Inferior parietal cortex (tissue), 1 donor: ENCODE measurements around the gene PIP4P1.
"Not testable (repeated sequence)": the region's sequence is repeated elsewhere in the genome, so short reads cannot be mapped to it uniquely, and the experiment has no call there.

Experiments
- DNase-seq: peaks from one replicate; pipeline ENCODE4 v3.0.0-alpha.2; 2016; ENCODE audit errors: extremely low spot score

The PIP4P1 gene

DNA sequence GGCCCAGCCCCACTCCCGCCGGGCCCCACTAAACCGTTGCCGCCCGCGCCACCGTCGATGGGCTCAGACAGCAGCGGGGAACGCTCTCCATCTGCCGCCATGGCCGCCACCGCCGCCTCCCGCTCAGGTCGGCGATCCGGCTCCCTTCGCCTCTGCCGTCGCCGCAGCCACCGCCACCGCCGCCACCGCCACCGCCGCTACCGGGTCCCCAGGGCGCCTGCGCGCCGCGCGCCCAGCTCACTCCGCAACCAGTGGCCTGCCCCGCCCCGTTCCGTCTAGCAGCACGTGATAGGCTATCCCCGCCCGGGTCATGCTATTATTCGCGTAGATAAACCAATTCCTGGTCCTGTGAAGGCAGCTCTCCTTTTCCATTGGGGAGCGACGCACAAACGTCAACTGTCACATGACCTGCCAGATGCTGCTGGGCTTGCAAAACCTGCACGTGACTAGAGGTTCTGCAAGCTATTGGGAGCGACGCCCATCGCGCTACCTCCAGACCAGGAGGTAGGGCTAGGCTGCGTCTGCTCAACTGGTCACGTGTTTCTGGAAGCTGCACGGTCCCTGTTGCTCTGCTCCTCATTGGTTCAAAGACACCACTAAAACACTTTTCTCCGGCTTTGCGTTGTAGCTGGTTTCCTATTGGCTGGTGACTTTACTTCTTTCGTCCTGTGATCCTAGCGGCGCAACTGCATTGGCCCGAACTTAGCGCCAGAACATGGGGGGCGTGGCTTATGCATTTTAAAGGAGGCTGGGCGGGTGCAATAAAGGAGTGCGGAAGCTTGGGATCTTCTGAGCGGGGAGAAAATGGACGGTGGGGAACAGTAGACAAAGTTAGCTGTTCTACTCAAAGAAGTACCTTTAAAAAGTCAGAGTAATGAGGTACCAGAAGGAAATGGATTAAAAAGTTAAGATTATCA lies at the start of gene PIP4P1:
Gene PIP4P1 (minus strand): TSS at position 210 of the 917 bp plus-strand sequence. CDS start 109 bp downstream, at position 101.
- DNase-seq = peak; percentile 100

DNA sequence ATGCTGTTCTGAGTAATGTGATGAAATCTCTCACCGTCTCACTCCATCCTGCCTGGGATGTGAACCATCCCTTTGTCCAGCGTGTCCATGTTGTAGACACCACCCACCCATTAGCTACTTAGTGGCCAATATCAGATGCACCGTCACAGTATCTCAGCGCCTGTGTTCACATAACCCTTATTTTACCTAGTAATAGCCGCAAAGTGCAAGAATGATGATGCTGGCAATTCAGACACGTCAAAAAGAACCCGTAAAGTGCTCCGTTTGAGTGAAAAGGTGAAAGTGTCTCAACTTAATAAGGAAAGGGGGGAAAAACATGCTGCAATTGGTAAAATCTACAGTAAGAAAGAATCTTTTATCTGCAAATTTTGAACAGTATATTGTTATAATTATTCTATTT lies 47.1 kb upstream of the PIP4P1 start:
- DNase-seq = no peak

DNA sequence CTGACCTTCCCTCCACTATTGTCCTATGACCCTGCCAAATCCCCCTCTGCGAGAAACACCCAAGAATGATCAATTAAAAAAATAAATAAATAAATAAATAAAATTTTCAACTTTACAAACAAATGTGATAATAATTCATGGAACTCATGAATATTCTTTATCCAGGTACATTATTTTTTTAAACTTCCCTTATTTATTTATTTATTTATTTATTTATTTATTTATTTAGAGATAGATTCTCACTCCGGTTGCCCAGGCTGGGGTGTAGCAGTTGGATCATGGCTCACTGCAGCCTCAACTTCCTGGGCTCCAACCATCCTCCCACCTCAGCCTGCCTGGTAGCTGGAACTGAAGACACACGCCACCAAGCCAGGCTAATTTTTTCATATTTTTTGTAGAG lies 46.3 kb upstream of the PIP4P1 start:
- not testable (repeated sequence) for DNase-seq

DNA sequence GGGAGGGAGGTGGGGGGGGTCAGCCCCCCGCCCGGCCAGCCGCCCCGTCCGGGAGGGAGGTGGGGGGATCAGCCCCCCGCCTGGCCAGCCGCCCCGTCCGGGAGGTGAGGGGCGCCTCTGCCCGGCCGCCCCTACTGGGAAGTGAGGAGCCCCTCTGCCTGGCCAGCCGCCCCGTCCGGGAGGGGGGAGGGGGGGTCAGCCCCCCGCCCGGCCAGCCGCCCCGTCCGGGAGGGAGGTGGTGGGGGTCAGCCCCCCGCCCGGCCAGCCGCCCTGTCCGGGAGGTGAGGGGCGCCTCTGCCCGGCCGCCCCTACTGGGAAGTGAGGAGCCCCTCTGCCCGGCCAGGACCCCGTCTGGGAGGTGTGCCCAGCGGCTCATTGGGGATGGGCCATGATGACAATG lies 45.5 kb upstream of the PIP4P1 start:
- not testable (repeated sequence) for DNase-seq

DNA sequence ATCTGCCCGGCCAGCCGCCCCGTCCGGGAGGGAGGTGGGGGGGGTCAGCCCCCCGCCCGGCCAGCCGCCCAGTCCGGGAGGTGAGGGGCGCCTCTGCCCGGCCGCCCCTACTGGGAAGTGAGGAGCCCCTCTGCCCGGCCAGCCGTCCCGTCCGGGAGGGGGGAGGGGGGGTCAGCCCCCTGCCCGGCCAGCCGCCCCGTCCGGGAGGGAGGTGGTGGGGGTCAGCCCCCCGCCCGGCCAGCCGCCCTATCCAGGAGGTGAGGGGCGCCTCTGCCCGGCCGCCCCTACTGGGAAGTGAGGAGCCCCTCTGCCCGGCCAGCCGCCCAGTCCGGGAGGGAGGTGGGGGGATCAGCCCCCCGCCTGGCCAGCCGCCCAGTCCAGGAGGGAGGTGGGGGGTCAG lies 45.0 kb upstream of the PIP4P1 start:
- not testable (repeated sequence) for DNase-seq

DNA sequence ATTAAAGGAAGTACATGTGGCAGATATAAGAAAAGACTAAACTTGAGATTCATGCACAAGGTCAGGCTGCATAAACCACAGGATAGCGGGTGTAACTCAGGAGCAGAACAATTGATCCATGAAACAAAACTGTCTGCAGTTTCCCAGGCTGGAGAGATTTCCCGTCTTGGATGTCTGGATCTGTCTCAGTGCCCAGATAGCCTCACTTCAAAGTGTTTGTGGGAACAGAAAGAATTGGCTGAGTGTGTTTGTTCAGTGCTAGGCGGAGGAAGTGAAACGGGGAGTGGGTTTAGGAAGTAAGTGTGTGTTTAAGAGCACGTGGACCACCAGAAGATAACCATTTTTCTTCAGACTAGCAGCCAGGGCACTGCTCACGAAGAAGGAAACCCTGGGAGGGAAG lies 42.7 kb upstream of the PIP4P1 start:
- no peak for DNase-seq

DNA sequence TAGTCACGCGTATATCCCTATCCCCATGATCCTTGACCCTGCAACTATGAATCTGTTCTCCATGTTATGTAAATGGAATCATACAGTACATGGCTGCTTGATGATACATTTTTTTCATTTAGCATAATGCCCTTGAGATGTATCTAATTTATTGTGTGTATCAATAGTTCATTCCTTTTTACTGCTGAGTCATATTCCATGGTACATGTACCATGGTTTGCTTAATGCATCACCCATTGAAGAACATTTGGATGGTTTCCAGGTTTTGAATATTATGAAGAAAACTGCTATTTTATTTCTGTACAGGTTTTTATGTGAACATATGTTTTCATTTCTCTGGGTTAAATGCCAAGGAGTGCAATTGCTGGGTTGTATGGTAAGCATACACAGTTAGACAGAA lies 40.1 kb upstream of the PIP4P1 start:
- DNase-seq = no peak

DNA sequence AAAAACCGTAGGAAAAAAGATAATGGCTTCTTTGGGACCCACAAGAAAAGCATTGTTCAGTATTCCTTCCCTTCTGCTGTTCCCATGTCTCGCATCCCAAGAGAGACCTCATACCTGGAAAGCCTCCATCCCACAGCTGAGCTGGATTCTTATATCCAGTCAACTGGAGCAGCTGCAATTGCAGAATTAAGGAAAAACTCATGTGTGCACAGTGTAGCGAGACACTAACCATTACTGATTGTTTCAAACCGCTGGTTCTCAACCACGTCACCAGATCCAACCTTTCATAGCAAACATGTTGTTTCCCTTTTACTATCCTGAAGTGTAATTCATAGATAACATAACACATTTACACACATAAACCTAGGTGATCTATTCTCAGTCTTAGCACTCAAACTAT lies 38.6 kb upstream of the PIP4P1 start:
- DNase-seq = no peak

DNA sequence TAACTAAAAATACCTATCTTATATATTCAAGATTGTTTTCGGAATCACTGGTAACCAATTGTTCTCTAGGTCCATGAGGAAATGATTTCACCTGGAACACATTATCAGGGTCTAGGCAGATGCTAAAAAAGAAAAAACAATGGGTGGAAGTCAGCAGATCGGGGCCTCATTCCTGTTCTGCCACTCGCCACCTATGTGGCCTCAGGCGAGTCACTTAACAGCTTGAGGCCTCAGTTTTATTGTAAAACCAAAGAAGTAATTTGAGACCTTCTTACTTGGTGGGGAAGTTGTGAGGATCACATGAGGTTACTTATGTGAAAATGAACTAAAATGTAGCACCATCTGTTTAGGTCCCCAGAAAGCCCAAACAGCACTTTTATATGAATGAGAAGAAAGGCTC lies 37.9 kb upstream of the PIP4P1 start:
- no peak for DNase-seq

DNA sequence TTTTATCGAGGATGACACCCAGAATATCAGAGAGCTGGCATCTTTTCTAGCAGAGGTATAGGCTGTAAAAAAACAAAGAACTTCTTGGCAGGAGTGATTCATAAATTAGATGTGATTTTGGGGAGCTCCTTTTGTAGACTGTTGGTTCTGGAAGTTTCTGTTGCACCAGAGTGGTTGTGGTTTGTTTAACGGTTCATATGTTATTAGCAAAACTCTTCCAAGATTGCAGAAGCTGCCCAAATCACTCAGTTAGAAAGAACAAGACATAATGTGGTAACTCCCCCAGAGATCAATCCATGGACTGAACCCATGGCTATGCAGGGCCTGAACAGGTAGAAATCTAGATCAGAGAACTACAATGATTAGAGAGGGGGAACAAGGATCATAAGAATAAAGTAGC lies 37.4 kb upstream of the PIP4P1 start:
- DNase-seq = no peak

DNA sequence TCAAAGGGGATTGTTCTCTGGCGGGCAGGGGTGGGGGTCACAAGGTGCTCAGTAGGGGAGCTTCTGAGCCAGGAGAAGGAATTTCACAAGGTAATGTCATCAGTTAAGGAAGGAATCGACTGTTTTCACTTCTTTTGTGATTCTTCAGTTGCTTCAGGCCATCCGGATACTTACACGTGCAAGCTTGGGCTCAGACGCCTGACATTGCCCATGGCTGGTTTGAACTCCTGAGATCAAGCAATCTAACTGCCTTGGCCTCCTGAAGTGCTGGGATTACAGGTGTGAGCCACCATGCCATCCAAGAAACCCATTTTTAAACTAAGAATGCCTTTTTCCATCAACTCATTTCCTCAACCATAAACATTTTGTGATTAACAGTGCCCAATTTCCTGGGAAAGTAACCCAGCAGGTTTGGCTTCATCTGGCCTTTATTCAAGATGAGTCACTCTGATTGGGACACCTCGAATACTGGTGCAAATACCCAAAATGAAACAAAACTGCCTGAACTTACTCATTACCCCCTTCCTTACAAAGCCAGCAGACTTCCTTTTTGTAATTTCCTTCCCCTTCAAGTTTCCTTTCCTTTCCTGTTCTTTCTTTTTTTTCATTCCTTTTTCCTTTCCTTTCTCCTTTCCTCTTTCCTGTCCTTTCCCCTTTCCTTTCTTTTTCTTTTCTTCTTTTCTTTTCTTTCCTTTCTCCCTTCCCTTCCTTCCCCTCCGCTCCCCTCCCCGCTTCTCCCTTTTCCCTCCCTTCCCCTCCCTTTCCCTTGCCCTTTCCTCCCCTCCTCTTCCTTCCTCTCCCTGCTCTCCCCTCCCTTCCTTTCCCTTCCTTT lies 33.9 kb upstream of the PIP4P1 start:
- DNase-seq = no peak

DNA sequence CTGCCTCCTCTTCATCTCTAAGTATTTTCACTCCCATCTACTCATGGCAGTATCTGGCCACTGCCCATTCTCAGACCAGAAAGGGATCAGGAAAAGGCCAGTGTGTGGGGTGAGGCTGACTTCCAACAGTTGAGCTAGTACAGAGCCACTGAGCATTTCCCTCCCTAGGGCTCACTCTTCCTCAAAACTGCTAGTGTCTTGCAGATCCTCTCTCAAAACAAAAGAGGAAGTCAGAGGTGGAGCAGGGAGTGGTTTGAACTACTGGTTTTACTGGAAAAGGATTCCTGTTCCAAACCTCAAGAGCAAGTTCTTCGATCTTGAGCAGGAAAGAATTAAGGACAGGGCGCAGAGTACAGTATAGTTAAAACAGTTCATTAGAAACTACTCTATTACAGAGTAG lies 32.4 kb upstream of the PIP4P1 start:
- no peak for DNase-seq

DNA sequence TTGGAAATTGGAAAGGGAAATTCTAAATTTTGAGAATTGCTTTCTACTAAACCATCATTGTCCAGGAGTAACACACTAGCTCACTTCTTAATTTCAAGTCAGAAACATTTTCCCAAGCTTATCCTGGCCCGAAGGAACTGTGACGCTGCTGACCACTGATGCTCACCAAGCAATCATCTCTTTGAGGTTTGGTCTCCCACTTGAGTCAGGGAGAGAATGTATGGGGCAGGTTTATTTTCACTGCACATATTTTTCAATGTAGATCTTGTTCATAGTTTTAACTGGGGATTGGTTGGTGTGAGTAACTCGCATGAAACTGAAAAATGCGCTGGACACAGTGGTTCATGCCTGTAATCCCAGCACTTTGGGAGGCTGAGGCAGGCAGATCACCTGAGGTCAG lies 31.3 kb upstream of the PIP4P1 start:
- no peak for DNase-seq

DNA sequence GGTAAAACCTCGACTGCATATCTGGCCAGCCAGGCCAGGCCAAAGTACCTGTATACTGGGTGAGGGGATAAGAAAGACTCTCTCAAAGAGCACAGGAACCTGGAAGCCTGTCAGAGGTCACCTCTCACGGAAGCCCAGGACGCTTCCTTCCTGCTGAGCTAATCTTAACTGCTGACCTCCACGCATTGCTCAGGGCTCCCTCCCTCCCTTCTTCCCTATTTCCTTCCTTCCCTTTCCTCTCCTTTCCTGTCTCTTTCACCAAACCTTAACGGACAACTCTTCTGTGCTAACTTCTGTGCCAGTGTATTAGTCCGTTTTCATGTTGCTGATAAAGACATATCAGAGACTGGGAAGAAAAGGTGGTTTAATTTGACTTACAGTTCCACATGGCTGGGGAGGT lies 29.3 kb upstream of the PIP4P1 start:
- no peak for DNase-seq

DNA sequence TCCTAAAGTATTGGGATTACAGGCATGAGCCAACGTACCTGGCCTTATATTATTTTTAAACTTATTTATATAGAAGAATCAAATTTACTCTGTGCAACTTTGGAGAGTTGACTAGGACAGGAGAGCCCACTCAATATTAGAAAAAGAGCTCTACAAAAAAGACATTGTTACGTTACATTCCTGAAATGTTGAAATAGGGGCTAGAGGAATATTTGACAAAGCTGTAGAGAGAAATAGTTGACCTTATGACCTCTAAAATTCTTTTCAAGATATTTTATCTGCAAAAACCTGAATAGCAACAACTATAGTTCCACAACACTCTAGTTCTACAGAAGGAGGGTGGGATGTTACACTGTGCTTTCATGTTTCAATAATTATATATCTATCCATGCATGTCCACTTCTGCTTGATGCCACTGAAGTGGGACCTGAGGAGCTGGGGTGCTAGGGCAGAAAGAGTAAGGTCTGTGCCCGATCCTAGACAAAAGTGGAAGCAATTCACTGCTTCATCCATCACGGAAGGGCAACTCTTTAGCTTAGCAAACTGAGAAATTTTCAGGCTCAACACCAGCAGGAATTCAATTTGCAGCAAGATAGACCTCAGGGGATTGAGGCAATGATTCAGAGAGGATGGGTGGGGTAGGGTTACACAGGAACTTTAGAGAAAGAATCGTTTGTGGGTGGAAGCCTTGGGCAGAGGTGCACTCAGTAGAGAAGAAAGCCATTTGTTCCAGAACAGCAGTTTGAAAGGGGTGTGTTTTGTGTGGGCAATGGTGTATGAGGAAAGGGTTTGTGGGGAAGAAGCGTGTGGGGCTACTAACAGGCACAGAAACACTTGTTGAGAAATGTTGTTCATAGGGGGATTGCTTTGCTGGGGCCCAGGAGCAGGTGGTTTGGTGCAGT lies 28.1 kb upstream of the PIP4P1 start:
- DNase-seq = no peak

DNA sequence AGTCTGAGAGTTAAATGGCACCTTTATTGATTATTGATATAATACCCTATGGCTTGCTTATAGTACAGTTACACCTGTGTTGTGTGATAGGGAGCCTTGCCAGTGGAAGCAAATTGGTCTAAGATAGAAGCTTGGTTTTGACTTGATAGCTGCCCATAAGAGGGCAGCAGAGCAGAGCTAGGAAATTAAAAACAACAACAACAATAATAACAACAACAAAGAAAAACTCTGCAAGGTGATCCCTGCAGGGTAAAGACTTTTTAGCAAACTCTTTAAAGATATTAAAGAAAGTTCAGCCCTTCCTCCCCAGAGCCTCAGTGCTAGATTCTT lies 26.1 kb upstream of the PIP4P1 start:
- DNase-seq = no peak

DNA sequence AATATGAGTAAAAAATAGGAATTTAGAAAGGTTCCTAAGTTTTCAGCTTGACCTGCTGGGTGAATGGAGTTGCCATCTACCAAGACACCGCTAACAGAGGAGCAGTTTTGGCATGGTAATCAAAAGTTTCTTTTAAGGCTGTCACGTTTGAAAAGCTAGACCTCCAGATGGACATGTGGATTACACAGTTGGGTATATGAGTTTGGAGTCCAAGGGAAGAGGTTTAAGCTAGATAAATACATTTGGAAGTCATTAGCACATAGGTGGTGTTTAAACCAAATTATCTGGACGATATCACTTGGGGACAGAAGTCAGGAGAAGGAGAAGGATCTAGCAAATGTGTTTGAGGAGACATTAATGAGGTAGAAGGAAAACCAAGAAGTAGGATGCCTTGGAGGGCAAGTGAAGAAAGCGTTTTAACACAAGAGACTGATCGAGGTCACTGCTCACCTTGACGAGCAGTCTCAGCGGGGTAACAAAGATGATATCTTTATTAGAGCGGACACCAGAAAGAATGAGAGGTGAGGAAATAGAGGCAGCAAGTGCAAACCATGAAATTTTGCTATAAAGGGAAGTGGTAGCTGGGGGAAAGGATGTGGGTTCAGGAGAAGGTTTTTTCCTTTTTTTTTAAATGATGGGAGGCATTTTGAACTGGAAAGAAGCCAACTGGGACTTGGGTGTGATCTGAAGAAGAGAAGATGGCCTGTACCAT lies 25.6 kb upstream of the PIP4P1 start:
- DNase-seq = no peak

DNA sequence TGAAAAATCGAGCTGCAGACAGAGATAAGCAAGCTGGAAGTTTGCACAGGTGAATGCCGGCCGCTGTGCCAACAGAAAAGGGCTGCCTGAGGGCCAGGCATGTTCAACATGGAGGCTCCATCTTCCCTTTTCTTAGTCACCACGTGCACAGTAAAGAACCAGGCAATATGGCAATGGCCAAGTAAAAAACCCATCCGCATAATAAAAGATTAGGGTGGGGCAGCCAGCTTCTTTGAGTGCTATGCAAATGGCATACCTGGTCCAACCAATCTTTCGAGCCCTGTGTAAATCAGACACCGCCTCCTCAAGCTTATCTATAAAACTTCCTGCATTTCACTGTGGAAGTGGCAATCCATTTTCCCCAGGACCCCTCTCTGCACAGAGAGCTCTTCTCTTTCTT lies 24.7 kb upstream of the PIP4P1 start:
- no peak for DNase-seq

DNA sequence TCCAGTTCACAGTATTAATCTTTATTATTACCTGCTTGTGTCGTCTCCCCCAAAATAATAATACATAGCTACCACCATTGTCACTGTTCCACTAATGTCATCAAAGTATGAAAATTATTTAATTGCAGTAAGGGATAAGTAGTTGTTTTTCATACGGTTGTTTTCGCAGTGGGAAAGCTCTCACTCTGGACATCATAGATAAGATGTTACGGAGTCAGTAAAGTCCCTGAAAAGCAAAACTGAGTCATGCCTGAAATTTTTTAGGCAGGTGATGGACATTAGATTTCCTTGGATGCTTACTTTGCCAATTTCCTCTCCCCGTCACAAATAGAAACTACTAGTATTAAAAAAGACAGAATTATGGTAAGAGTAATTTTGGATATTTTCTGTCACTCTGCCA lies 21.1 kb upstream of the PIP4P1 start:
- no peak for DNase-seq

DNA sequence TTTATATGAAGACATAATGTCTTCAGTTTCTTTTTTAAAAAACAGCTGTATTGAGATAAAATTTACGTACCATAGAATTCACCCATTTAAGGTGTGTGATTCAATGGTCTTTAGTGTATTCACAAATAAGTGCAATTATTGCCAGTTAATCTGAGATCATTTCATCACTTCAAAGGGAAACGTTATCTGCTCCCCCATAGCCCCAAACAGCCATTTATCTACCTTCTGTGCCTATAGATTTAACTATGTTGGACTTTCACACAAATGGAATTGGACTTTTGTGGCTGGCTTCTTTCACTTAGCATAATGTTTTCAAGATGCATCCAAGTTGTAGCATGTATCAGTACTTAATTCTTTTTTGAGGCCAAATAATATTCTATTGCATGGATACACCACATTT lies 17.7 kb upstream of the PIP4P1 start:
- no peak for DNase-seq

DNA sequence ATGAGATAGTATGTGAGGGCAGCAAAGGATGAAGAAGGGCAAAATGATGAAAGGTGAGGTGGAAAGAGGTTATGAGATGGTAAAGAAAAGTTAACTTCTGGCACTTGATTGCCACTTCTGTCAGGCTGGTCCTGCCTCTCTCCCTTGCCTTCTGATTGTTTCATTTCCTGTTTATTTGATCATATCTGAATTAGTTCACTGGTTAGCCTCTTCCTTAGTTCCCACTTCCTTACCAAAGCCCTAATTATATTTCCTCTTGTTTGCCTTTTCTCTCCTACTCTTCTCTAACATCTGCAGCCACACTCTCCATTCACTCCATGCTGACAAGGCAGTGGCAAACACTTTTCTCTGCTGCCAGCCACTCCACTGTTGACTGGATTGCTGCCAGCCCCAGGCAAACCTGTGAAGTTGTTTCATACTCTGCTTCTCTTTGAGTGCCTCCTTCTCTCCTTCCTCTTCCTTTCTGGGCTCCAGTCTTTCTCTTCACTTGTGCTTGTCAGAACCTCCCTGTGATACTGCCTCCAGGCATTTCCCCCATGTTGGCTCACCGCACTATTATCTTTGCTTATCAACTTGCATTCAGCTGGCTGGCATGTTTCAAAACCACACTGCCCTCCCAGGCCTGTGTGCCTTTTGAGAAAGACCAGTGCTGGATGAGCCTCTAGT lies 16.1 kb upstream of the PIP4P1 start:
- peak; percentile 41 for DNase-seq
